B cell (primary cell): ENCODE measurements around the gene KIF4A.

Experiments used
- CTCF ChIP-seq: fragments of 200-600 bp; IDR thresholded peaks from one replicate; pipeline ENCODE4 v1.8.0; 2022; ENCODE audit warnings: antibody characterized with exemption, mild to moderate bottlenecking
- EZH2 ChIP-seq: IDR thresholded peaks from 2 replicates; pipeline ENCODE4 v1.6.1; 2012; ENCODE audit warnings: borderline replicate concordance, low read depth, mild to moderate bottlenecking, moderate library complexity, low read length; ENCODE audit not compliant: insufficient read depth, poor library complexity, severe bottlenecking

DNA sequence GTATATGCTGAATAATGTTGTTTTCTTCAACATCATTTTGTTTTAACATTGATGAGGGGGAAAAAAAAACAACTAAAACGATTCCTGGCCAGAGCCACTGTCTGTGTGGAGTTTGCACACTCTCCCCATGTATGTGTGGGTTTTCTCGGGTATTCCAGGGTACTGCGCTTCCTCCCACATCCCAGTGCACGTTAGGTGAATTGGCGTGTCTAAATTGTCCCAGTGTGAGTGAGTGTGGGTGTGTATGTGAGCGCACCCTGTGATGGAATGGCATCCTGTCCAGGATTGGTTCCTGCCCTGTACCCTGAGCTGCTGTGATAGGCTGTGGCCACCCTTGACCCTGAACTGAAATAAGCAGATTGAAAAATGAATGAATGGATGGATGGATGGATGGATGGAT is 152.3 kb downstream of the KIF4A start:
- no peak for TF ChIP-seq CTCF
- TF ChIP-seq EZH2: no peak
